Right cardiac atrium (tissue), 5 donors: ENCODE data around the gene CYP26A1. TPM values are rescaled to one million over a fixed set of nuclear protein-coding genes. Genes with fewer than 3 reads are reported as not detected.

Source experiments
- ATAC-seq, 2 donors: fragments of 200-7000 bp; cut with Tn5 transposase; one replicate each; pipeline versions ENCODE4 v1.8.0 to v1.9.1; 2020; ENCODE audit warnings: moderate library complexity in 2 of 2, mild to moderate bottlenecking in 1 of 2
- DNase-seq, 3 donors: peaks; one replicate each; pipeline ENCODE4 v3.0.0-alpha.2; 2020
- H3K27ac ChIP-seq: one replicate; pipeline ENCODE4 v1.5.1; 2013; ENCODE audit warnings: mild to moderate bottlenecking, low read length, control low read depth, moderate library complexity
- H3K27me3 ChIP-seq: one replicate; pipeline ENCODE4 v1.6.1; 2013; ENCODE audit not compliant: control insufficient read depth, insufficient read depth
- H3K4me1 ChIP-seq: one replicate; pipeline ENCODE4 v1.6.1; 2013; ENCODE audit warnings: low read length; ENCODE audit not compliant: control insufficient read depth, insufficient read depth
- H3K4me3 ChIP-seq: one replicate; pipeline ENCODE4 v1.5.1; 2013; ENCODE audit warnings: low read length, control low read depth
- H3K9me3 ChIP-seq: one replicate; pipeline ENCODE4 v1.6.1; 2013; ENCODE audit warnings: low read length; ENCODE audit not compliant: control insufficient read depth
- WGBS: extraction: QIAGEN DNeasy Blood & Tissue Kit; methylation state at CpG from one replicate; pipeline ENCODE4 v1.1.7; 2013; 5-methylcytosine and 5-hydroxymethylcytosine counted together
- intact Hi-C, 4 donors: fragments of 100-400 bp; cut with DNase I; formaldehyde crosslinking; loops; one replicate each; pipeline versions ENCODE4 v1.11.0 to v1.14.0; 2022 to 2023
- long read RNA-seq, 4 donors: library from polyadenylated mRNA; unstranded; transcript quantifications; one replicate each; pipeline ENCODE4 v2.0.0, GENCODE V29; 2020 to 2021
- polyA plus RNA-seq: library from polyadenylated mRNA; stranded (reverse); fragments of 200-250 nt; gene quantifications from one replicate; pipeline ENCODE4 v1.2.3, GENCODE V29; 2013
- total RNA-seq, 4 donors: library from RNA; stranded (reverse); fragmentation: NEBNext Ultra II Directional; extraction: Animal tissue kit (Norgen Biotek cat#: 25700); gene quantifications; one replicate each; pipeline ENCODE4 v1.2.1, GENCODE V29; 2021
- donor health status: healthy with polysubstance abuse.
- donor health status: DM: no; HTN: yes; CAD: no.
- donor health status: DM: no; HTN: no; CAD: no.
- donor health status: DM: no; HTN: yes; CAD: no; lungs with severe emphysema.
- donor health status: DM: yes; HTN: yes; CAD: no.

CYP26A1 gene
- not detected for total RNA-seq
- not detected for polyA plus RNA-seq
- long read RNA-seq, donor 1: 0 reads
- long read RNA-seq, donor 2: 0 reads
- long read RNA-seq, donor 3, partial matches to known transcripts: 0 of 1 reads
- long read RNA-seq, donor 3, other reads (novel, unspliced or antisense): 0 of 1 reads
- long read RNA-seq, donor 4: 0 reads

- no peak for ATAC-seq
- peak in 1 of 3 donors; percentile 29 for DNase-seq
- intact Hi-C loops: no loop called here
- Histone ChIP-seq H3K4me1 (peaks cover 5% of the 10 kb centered on the region), H3K4me3 (peak within 1 kb of the TSS; percentile 47), H3K9me3 (no peaks in the 10 kb centered on the region), H3K27ac (no peak within 1 kb of the TSS), H3K27me3 (no peaks in the 10 kb centered on the region)
- WGBS: under 1% methylated on average over 52 of the region's 52 CpGs
These were observed at the start of gene CYP26A1 for GRCh38 chr10:93073539-93074146. Gene CYP26A1, plus strand, starts transcription at chr10:93073893. Its CDS starts 42 bp downstream, at chr10:93073935.

GRCh38 chr10:93026072-93026471, 47.6 kb upstream of the CYP26A1 start:
- DNase-seq (no peak), ATAC-seq (no peak)
- Histone ChIP-seq H3K27me3 (no peaks in the 10 kb centered on the region), H3K4me3 (no peak overlapping the region), H3K27ac (no peak overlapping the region), H3K4me1 (no peaks in the 10 kb centered on the region), H3K9me3 (no peaks in the 10 kb centered on the region)
- WGBS: 86% methylated on average over 2 of the region's 2 CpGs
- intact Hi-C loops: no loop called here

- H3K4me1 ChIP-seq: peaks cover 2% of the 10 kb centered on the region
- intact Hi-C loops: no loop called here
- H3K4me3 ChIP-seq: no peak overlapping the region
- ATAC-seq (no peak), DNase-seq (no peak)
- H3K9me3 ChIP-seq: no peaks in the 10 kb centered on the region
- H3K27ac ChIP-seq: no peak overlapping the region
- H3K27me3 ChIP-seq: no peaks in the 10 kb centered on the region
These were observed 46.2 kb upstream of the CYP26A1 start for GRCh38 chr10:93027508-93027907.

GRCh38 chr10:93028883-93029282, 44.8 kb upstream of the CYP26A1 start:
- 91% methylated on average over 2 of the region's 2 CpGs for WGBS
- no peak for DNase-seq
- intact Hi-C loops: no loop called here
- H3K9me3 ChIP-seq: no peaks in the 10 kb centered on the region
- H3K27me3 ChIP-seq: no peaks in the 10 kb centered on the region
- H3K27ac ChIP-seq: no peak overlapping the region
- H3K4me3 ChIP-seq: no peak overlapping the region
- no peak for ATAC-seq
- peaks cover 2% of the 10 kb centered on the region for H3K4me1 ChIP-seq

- Histone ChIP-seq H3K4me3 (no peak overlapping the region), H3K27ac (no peak overlapping the region), H3K9me3 (no peaks in the 10 kb centered on the region), H3K27me3 (no peaks in the 10 kb centered on the region), H3K4me1 (peaks cover 2% of the 10 kb centered on the region)
- intact Hi-C loops: no loop called here
- DNase-seq (no peak), ATAC-seq (no peak)
These were observed 43.3 kb upstream of the CYP26A1 start for GRCh38 chr10:93030409-93030808.

GRCh38 chr10:93032105-93032808, 41.4 kb upstream of the CYP26A1 start:
- Histone ChIP-seq H3K4me1 (peaks cover 2% of the 10 kb centered on the region), H3K27ac (no peak overlapping the region), H3K27me3 (no peaks in the 10 kb centered on the region), H3K9me3 (no peaks in the 10 kb centered on the region), H3K4me3 (no peak overlapping the region)
- DNase-seq (no peak), ATAC-seq (no peak)
- WGBS: 88% methylated on average over 5 of the region's 5 CpGs
- intact Hi-C loops: no loop called here

- no peak for ATAC-seq
- Histone ChIP-seq H3K9me3 (no peaks in the 10 kb centered on the region), H3K27ac (no peak overlapping the region), H3K4me1 (peaks cover 2% of the 10 kb centered on the region), H3K27me3 (no peaks in the 10 kb centered on the region), H3K4me3 (no peak overlapping the region)
- 97% methylated on average over 1 of the region's 1 CpG for WGBS
- intact Hi-C loops: no loop called here
- no peak for DNase-seq
These were observed 40.9 kb upstream of the CYP26A1 start for GRCh38 chr10:93032809-93033137.

- 40% methylated on average over 1 of the region's 1 CpG for WGBS
- no peak for ATAC-seq
These were observed 39.3 kb upstream of the CYP26A1 start for GRCh38 chr10:93034426-93034825.

GRCh38 chr10:93039110-93039509, 34.6 kb upstream of the CYP26A1 start:
- Histone ChIP-seq H3K27me3 (no peaks in the 10 kb centered on the region), H3K4me3 (no peak overlapping the region), H3K9me3 (no peaks in the 10 kb centered on the region), H3K4me1 (no peaks in the 10 kb centered on the region), H3K27ac (no peak overlapping the region)
- intact Hi-C loops: no loop called here
- DNase-seq (no peak), ATAC-seq (no peak)
- WGBS: 98% methylated on average over 1 of the region's 1 CpG

More at GRCh38 chr10:93034426-93034825, 39.3 kb upstream of the CYP26A1 start:
- no peak for DNase-seq
- Histone ChIP-seq H3K9me3 (no peaks in the 10 kb centered on the region), H3K4me1 (peaks cover 2% of the 10 kb centered on the region), H3K27ac (no peak overlapping the region), H3K4me3 (no peak overlapping the region), H3K27me3 (no peaks in the 10 kb centered on the region)
- intact Hi-C loops: no loop called here

- Histone ChIP-seq H3K27ac (no peak overlapping the region), H3K4me3 (no peak overlapping the region), H3K4me1 (no peaks in the 10 kb centered on the region), H3K9me3 (no peaks in the 10 kb centered on the region), H3K27me3 (no peaks in the 10 kb centered on the region)
- 25% methylated on average over 3 of the region's 3 CpGs for WGBS
- intact Hi-C loops: no loop called here
- ATAC-seq (no peak), DNase-seq (no peak)
These were observed 34.0 kb upstream of the CYP26A1 start for GRCh38 chr10:93039721-93040120.

- no peak overlapping the region for H3K27ac ChIP-seq
- WGBS: 93% methylated on average over 3 of the region's 3 CpGs
- ATAC-seq (no peak), DNase-seq (no peak)
- intact Hi-C loops: no loop called here
- H3K27me3 ChIP-seq: peaks cover under 1% of the 10 kb centered on the region
- H3K4me3 ChIP-seq: no peak overlapping the region
- no peaks in the 10 kb centered on the region for H3K4me1 ChIP-seq
- H3K9me3 ChIP-seq: no peaks in the 10 kb centered on the region
These were observed 19.2 kb upstream of the CYP26A1 start for GRCh38 chr10:93054486-93054885.
